Loucy (cell line): Measurements from ENCODE around the gene SERPINB1.
A peak's percentile ranks its signal among the peaks of the same experiment; 100 is the strongest.

Experiments
- H2AFZ ChIP-seq: fragments of 200-600 bp; sonication (generic); 2 replicates; pipeline ENCODE4 v1.6.0; 2016; ENCODE audit warnings: antibody characterized with exemption, mild to moderate bottlenecking, low read length, moderate library complexity
- H3F3A ChIP-seq: fragments of 200-600 bp; 2 replicates; pipeline ENCODE4 v1.6.0; 2016; ENCODE audit warnings: antibody characterized with exemption, low read depth, mild to moderate bottlenecking
- H3K27me3 ChIP-seq: fragments of 200-600 bp; sonication (generic); 2 replicates; pipeline ENCODE4 v1.6.1; 2014; ENCODE audit warnings: low read length, mild to moderate bottlenecking; ENCODE audit not compliant: insufficient read depth, poor library complexity, severe bottlenecking
- H3K36me3 ChIP-seq: fragments of 200-600 bp; sonication (generic); 2 replicates; pipeline ENCODE4 v1.6.1; 2016; ENCODE audit warnings: low read length; ENCODE audit not compliant: insufficient read depth
- H3K4me1 ChIP-seq: fragments of 200-600 bp; sonication (generic); 2 replicates; pipeline ENCODE4 v1.5.1; 2014; ENCODE audit warnings: low read length, mild to moderate bottlenecking; ENCODE audit not compliant: insufficient read depth, poor library complexity, severe bottlenecking
- H3K4me2 ChIP-seq: fragments of 200-600 bp; sonication (generic); 2 replicates; pipeline ENCODE4 v1.6.0; 2014; ENCODE audit warnings: antibody characterized with exemption, low read length, low read depth, mild to moderate bottlenecking; ENCODE audit not compliant: poor library complexity, severe bottlenecking
- H3K4me3 ChIP-seq: fragments of 200-600 bp; sonication (generic); 2 replicates; pipeline ENCODE4 v1.5.1; 2014; ENCODE audit warnings: low read length, mild to moderate bottlenecking, mixed read lengths; ENCODE audit not compliant: poor library complexity, severe bottlenecking
- H3K79me2 ChIP-seq: fragments of 200-600 bp; sonication (generic); 2 replicates; pipeline ENCODE4 v1.6.1; 2014; ENCODE audit warnings: low read length; ENCODE audit not compliant: insufficient read depth
- H3K9ac ChIP-seq: fragments of 200-600 bp; sonication (generic); 2 replicates; pipeline ENCODE4 v1.6.0; 2014; ENCODE audit warnings: mild to moderate bottlenecking, low read depth, low read length, moderate library complexity; ENCODE audit not compliant: poor library complexity, severe bottlenecking
- H3K9me2 ChIP-seq: fragments of 200-600 bp; sonication (generic); replicated peaks from 2 replicates; pipeline ENCODE4 v1.6.1; 2016; ENCODE audit warnings: low read depth, low read length, mixed read lengths
- H3K9me3 ChIP-seq: fragments of 200-600 bp; sonication (generic); 2 replicates; pipeline ENCODE4 v1.6.1; 2014; ENCODE audit warnings: mild to moderate bottlenecking, antibody characterized with exemption, low read length, low read depth; ENCODE audit not compliant: insufficient read depth
- H4K20me1 ChIP-seq: fragments of 200-600 bp; sonication (generic); 2 replicates; pipeline ENCODE4 v1.6.0; 2014; ENCODE audit warnings: antibody characterized with exemption, low read length, mild to moderate bottlenecking; ENCODE audit not compliant: insufficient read depth, poor library complexity, severe bottlenecking
- CTCF ChIP-seq: fragments of 200-600 bp; sonication (generic); conservative IDR thresholded peaks from 2 replicates; pipeline ENCODE4 v1.5.1; 2014; ENCODE audit warnings: mild to moderate bottlenecking, antibody characterized with exemption, low read length
- EZH2phosphoT487 ChIP-seq: fragments of 200-600 bp; IDR thresholded peaks from 2 replicates; pipeline ENCODE4 v1.6.1; 2018; ENCODE audit warnings: antibody characterized with exemption, mild to moderate bottlenecking, moderate library complexity, borderline replicate concordance

Gene SERPINB1

GRCh38 chr6:2821554-2821953 lies 20.1 kb downstream of the SERPINB1 start:
- H3K9me2 ChIP-seq = no peaks in the 10 kb centered on the region
- no peak overlapping the region for H2AFZ ChIP-seq
- TF ChIP-seq CTCF (no peak), EZH2phosphoT487 (no peak)
- H3K36me3 ChIP-seq = no peaks in the 10 kb centered on the region
- H3K79me2 ChIP-seq = peaks cover 3% of the 10 kb centered on the region; the same call in 1 of the 2 replicates
- H4K20me1 ChIP-seq = no peaks in the 10 kb centered on the region
- H3K27me3 ChIP-seq = no peaks in the 10 kb centered on the region
- no peaks in the 10 kb centered on the region for H3K9me3 ChIP-seq
- peak overlapping the region; percentile 71 for H3K4me2 ChIP-seq
- no peak overlapping the region for H3K4me3 ChIP-seq
- H3F3A ChIP-seq = peaks cover 18% of the 10 kb centered on the region; the same call in 1 of the 2 replicates
- peak overlapping the region; percentile 68 for H3K9ac ChIP-seq
- peaks cover 86% of the 10 kb centered on the region for H3K4me1 ChIP-seq

- H3K4me1 ChIP-seq = peaks cover 78% of the 10 kb centered on the region
- peak overlapping the region; percentile 68 for H3K9ac ChIP-seq
- no peaks in the 10 kb centered on the region for H3K27me3 ChIP-seq
- peaks cover 18% of the 10 kb centered on the region; the same call in 1 of the 2 replicates for H3F3A ChIP-seq
- H3K36me3 ChIP-seq = no peaks in the 10 kb centered on the region
- peaks cover 9% of the 10 kb centered on the region; the same call in 1 of the 2 replicates for H3K9me3 ChIP-seq
- H4K20me1 ChIP-seq = no peaks in the 10 kb centered on the region
- H3K9me2 ChIP-seq = no peaks in the 10 kb centered on the region
- peak overlapping the region; percentile 53 for H3K4me3 ChIP-seq
- H3K79me2 ChIP-seq = peaks cover 3% of the 10 kb centered on the region; the same call in 1 of the 2 replicates
- peak overlapping the region; percentile 71 for H3K4me2 ChIP-seq
- TF ChIP-seq CTCF (no peak), EZH2phosphoT487 (no peak)
- no peak overlapping the region for H2AFZ ChIP-seq
Observed at GRCh38 chr6:2820415-2820814, 21.2 kb downstream of the SERPINB1 start.

GRCh38 chr6:2819978-2820377 lies 21.7 kb downstream of the SERPINB1 start:
- H3K4me2 ChIP-seq = peak overlapping the region; percentile 71
- no peak overlapping the region for H2AFZ ChIP-seq
- H3K4me1 ChIP-seq = peaks cover 77% of the 10 kb centered on the region
- H3K9me2 ChIP-seq = no peaks in the 10 kb centered on the region
- TF ChIP-seq EZH2phosphoT487 (no peak), CTCF (no peak)
- H3K4me3 ChIP-seq = peak overlapping the region; percentile 53
- peak overlapping the region; percentile 68 for H3K9ac ChIP-seq
- H3K79me2 ChIP-seq = peaks cover 3% of the 10 kb centered on the region; the same call in 1 of the 2 replicates
- no peaks in the 10 kb centered on the region for H3K27me3 ChIP-seq
- H3K9me3 ChIP-seq = peaks cover 10% of the 10 kb centered on the region; the same call in 1 of the 2 replicates
- H4K20me1 ChIP-seq = no peaks in the 10 kb centered on the region
- H3F3A ChIP-seq = peaks cover 18% of the 10 kb centered on the region; the same call in 1 of the 2 replicates
- H3K36me3 ChIP-seq = no peaks in the 10 kb centered on the region
